Bronchial epithelial cell (primary cell): ENCODE measurements around the gene DDOST. TPM values are rescaled to one million over a fixed set of nuclear protein-coding genes. Genes with fewer than 3 reads are reported as not detected.

Source experiments
- DNase-seq: peaks from one replicate; pipeline ENCODE4 v3.0.0-alpha.2; 2010; ENCODE audit warnings: low read depth
- FAIRE-seq: peaks from 2 replicates; lab custom pipeline; 2011; peaks lifted over from hg19 to GRCh38; lab: Jason Lieb, UNC
- H3K27me3 ChIP-seq: 2 replicates; pipeline ENCODE4 v1.5.1; 2011; ENCODE audit warnings: low read length; ENCODE audit not compliant: control insufficient read depth, insufficient read depth
- H3K36me3 ChIP-seq: 2 replicates; pipeline ENCODE4 v1.5.1; 2011; ENCODE audit warnings: low read length; ENCODE audit not compliant: control insufficient read depth, insufficient read depth
- H3K4me3 ChIP-seq: 2 replicates; pipeline ENCODE4 v1.5.1; 2011; ENCODE audit warnings: mild to moderate bottlenecking, low read depth, low read length, control low read depth
- total RNA-seq: library from RNA; depleted of rRNA; stranded (reverse); fragments of >200 nt; gene quantifications from 2 replicates; pipeline ENCODE4 v1.2.1, GENCODE V29; 2014
- TF ChIP-seq, protein P1 (sequence below): IDR thresholded peaks from 2 replicates; pipeline ENCODE4 v1.5.1; 2011; ENCODE audit warnings: mild to moderate bottlenecking, moderate library complexity, low read length, control low read depth, inconsistent platforms; ENCODE audit not compliant: insufficient read depth, severe bottlenecking

DDOST gene
- total RNA-seq, 1 donor from 2014 or later = 346 TPM

DNA sequence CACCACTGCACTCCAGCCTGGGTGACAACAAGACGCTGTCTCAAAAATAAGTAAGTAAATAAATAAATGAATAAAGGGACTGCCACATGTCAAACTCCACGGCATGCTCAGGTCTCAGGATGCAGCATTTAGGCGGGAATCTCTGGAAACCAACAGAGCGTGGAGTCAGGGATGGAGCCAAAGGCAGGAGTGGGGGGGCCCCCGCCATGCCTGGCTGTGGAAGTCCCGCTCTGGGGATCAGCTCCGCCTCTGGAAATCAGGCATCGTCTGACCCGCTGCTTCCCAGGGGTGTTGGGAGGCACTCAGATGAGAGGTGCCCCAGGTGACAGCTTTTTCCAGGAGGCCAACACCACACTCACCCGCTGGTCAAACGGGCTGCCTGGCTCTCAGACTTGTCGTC, 36.4 kb upstream of the DDOST start:
- Histone ChIP-seq H3K27me3 (no peaks in the 10 kb centered on the region), H3K36me3 (no peaks in the 10 kb centered on the region), H3K4me3 (no peak overlapping the region)
- TF ChIP-seq, protein P1, sequence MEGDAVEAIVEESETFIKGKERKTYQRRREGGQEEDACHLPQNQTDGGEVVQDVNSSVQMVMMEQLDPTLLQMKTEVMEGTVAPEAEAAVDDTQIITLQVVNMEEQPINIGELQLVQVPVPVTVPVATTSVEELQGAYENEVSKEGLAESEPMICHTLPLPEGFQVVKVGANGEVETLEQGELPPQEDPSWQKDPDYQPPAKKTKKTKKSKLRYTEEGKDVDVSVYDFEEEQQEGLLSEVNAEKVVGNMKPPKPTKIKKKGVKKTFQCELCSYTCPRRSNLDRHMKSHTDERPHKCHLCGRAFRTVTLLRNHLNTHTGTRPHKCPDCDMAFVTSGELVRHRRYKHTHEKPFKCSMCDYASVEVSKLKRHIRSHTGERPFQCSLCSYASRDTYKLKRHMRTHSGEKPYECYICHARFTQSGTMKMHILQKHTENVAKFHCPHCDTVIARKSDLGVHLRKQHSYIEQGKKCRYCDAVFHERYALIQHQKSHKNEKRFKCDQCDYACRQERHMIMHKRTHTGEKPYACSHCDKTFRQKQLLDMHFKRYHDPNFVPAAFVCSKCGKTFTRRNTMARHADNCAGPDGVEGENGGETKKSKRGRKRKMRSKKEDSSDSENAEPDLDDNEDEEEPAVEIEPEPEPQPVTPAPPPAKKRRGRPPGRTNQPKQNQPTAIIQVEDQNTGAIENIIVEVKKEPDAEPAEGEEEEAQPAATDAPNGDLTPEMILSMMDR = no peak
- FAIRE-seq (no peak), DNase-seq (no peak)

DNA sequence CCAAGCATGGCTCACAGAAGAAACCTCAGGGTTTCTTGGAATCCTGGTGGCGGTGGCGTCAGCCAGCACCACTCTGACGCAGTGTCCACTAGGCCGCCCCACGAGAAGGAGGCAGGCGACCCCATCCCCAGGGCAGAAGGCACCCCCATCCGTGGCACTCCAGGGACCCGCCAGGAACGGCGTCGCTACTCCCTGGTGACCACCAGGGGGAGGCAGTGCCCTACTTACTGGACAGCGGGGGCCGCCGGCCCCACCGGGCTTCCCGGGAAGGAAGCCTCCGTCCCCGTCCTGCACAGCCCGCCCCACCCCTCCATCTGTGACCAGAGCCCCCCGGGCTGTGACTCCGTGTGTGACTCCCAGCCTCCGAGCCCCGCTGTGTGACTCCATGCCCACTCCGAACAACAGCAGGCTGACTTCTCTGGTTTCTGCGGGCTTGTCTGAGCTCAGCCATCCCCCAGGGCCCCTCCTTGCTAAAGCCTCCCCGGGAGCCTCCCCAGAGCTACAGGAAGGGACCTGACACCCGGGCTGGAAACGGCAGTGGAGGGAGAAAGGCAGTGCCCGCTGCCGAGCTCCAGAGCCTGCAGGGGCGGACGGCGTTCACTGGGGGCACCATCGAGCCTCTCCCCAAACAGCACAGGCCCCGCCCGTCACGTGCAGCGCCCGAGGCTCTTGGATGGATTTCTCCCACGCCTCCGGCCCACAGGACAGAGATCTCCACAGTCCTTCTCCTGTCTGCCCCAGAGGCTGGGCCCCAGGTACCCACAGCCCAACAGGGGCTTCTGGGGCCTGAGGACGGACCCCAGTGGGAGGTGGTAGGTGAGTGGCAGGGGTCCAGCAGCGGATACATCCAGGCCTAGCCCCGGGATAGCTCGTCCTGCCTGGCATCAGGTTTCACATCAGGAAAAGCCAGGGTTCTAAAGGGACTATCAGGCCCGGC, 35.5 kb upstream of the DDOST start:
- Histone ChIP-seq H3K36me3 (no peaks in the 10 kb centered on the region), H3K27me3 (no peaks in the 10 kb centered on the region), H3K4me3 (peak overlapping the region; percentile 38)
- no peak for FAIRE-seq
- TF ChIP-seq, protein P1 = peak; percentile 96
- peak; percentile 74 for DNase-seq

DNA sequence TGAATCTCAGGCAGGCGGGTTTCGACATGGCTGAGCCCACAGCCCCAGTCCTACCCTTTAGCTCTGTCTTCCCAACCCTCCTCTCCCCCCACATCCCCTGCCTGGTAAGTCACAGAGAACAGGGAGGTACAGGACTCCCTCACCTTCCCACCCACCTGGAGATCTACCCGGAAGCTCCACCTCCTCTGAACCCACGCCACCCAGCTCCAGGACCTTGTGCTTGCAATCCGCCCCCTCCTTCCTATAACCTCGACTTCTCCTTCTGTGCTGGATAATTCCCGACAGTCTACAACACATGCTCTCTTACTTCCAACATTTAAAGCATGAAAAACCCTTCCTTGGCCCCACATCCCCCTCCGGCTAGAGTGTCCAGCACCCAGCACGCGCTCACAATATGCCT, 34.3 kb upstream of the DDOST start:
- no peak for FAIRE-seq
- TF ChIP-seq, protein P1 = no peak

GRCh38 chr1:20693623-20694022, 32.5 kb upstream of the DDOST start:
- no peak overlapping the region for H3K4me3 ChIP-seq
- no peak for FAIRE-seq
- TF ChIP-seq, protein P1 = no peak

More for the DNA sequence above, 34.3 kb upstream of the DDOST start:
- Histone ChIP-seq H3K36me3 (no peaks in the 10 kb centered on the region), H3K27me3 (no peaks in the 10 kb centered on the region), H3K4me3 (no peak overlapping the region)
- DNase-seq = no peak

GRCh38 chr1:20691872-20692271, 30.7 kb upstream of the DDOST start:
- TF ChIP-seq, protein P1 = no peak
- no peak for FAIRE-seq
- H3K36me3 ChIP-seq = no peaks in the 10 kb centered on the region
- H3K27me3 ChIP-seq = no peaks in the 10 kb centered on the region
- no peak overlapping the region for H3K4me3 ChIP-seq
- DNase-seq = no peak

More at GRCh38 chr1:20693623-20694022, 32.5 kb upstream of the DDOST start:
- DNase-seq = no peak
- Histone ChIP-seq H3K36me3 (no peaks in the 10 kb centered on the region), H3K27me3 (no peaks in the 10 kb centered on the region)
